ENCODE measurements around the gene SH2D3C. TPM values are rescaled to one million over a fixed set of nuclear protein-coding genes. Genes with fewer than 3 reads are reported as not detected.

Gene SH2D3C
- total RNA-seq, 2 experiments from 2014 or later, result 10.9 to 11.8 TPM

GRCh38 chr9:127776924-127777289 is 1.6 kb downstream of the SH2D3C start:
- Histone ChIP-seq H3K27me3 (ENCODE audit: control insufficient read depth in 1 of 2, insufficient read depth in 2 of 2, low read length in 2 of 2) (no peaks in the 10 kb centered on the region), H3K36me3 (ENCODE audit: insufficient read depth, low read length) (peaks cover 24% of the 10 kb centered on the region), H3K9me3 (ENCODE audit: control insufficient read depth in 1 of 2, insufficient read depth in 1 of 2, low read length in 2 of 2) (no peaks in the 10 kb centered on the region), H3K4me1 (ENCODE audit: insufficient read depth, low read length) (peaks cover 73% of the 10 kb centered on the region), H3K27ac (ENCODE audit: low read depth in 1 of 2, low read length in 2 of 2) (peak overlapping the region; percentile 44 to 90), H3K4me3 (ENCODE audit: low read length) (peak overlapping the region; percentile 80)
- CTCF ChIA-PET, result interaction anchor here (1.0 to 2.0 kb wide), 4 partner anchors 8 to 93 kb away, joined by 3 to 10 read pairs (median 6); partner anchors contain the start of genes CDK9 and TOR2A
- peaks cover 41% of the 10 kb centered on the region for H3K36me3 Mint-ChIP-seq (ENCODE audit: low read depth)
- H3K9me3 Mint-ChIP-seq, result no peaks in the 10 kb centered on the region
- no peak for DNase-seq
- intact Hi-C loops (cut with DNase I, micrococcal nuclease), result no loop called here
- H3K27ac Mint-ChIP-seq, result peak overlapping the region; percentile 97
- POLR2A ChIA-PET, result interaction anchor here (0.7 to 2.3 kb wide), 9 partner anchors 8 to 229 kb away, joined by 3 to 20 read pairs (median 5); partner anchors contain the start of genes CDK9, DPM2 and TOR2A
- peak overlapping the region; percentile 96 for H3K4me3 Mint-ChIP-seq
- TF ChIP-seq CTCF (IDR thresholded peaks at IDR 0.05), result no peak
- no peaks in the 10 kb centered on the region for H3K27me3 Mint-ChIP-seq
- H3K4me1 Mint-ChIP-seq (ENCODE audit: low read depth), result peaks cover 62% of the 10 kb centered on the region
- no peak for ATAC-seq (ENCODE audit: poor library complexity)

- no peaks in the 10 kb centered on the region for H3K9me3 ChIP-seq (ENCODE audit: control insufficient read depth in 1 of 2, insufficient read depth in 1 of 2, low read length in 2 of 2)
- no peak for TF ChIP-seq CTCF (IDR thresholded peaks at IDR 0.05)
- DNase-seq, result peak; percentile 64 to 91 (median 78)
- peak; percentile 71 for ATAC-seq (ENCODE audit: poor library complexity)
- peak overlapping the region; percentile 44 to 90 for H3K27ac ChIP-seq (ENCODE audit: low read depth in 1 of 2, low read length in 2 of 2)
- intact Hi-C loops (cut with DNase I, micrococcal nuclease), result no loop called here
- peak overlapping the region; percentile 80 for H3K4me3 ChIP-seq (ENCODE audit: low read length)
- CTCF ChIA-PET, result interaction anchor here (1.0 to 2.0 kb wide), 4 partner anchors 9 to 94 kb away, joined by 3 to 10 read pairs (median 6); partner anchors contain the start of genes CDK9 and TOR2A
- peak overlapping the region; percentile 97 for H3K27ac Mint-ChIP-seq
- H3K36me3 ChIP-seq (ENCODE audit: insufficient read depth, low read length), result peaks cover 28% of the 10 kb centered on the region
- no peaks in the 10 kb centered on the region for H3K27me3 ChIP-seq (ENCODE audit: control insufficient read depth in 1 of 2, insufficient read depth in 2 of 2, low read length in 2 of 2)
- POLR2A ChIA-PET, result interaction anchor here (0.7 to 2.3 kb wide), 11 partner anchors 9 to 230 kb away, joined by 3 to 20 read pairs (median 3); partner anchors contain the start of genes CDK9, DPM2, FPGS and TOR2A
- no peaks in the 10 kb centered on the region for H3K9me3 Mint-ChIP-seq
- peaks cover 73% of the 10 kb centered on the region for H3K4me1 ChIP-seq (ENCODE audit: insufficient read depth, low read length)
- no peaks in the 10 kb centered on the region for H3K27me3 Mint-ChIP-seq
- H3K36me3 Mint-ChIP-seq (ENCODE audit: low read depth), result peaks cover 46% of the 10 kb centered on the region
- H3K4me1 Mint-ChIP-seq (ENCODE audit: low read depth), result peaks cover 62% of the 10 kb centered on the region
- H3K4me3 Mint-ChIP-seq, result peak overlapping the region; percentile 96
These were observed 2.1 kb downstream of the SH2D3C start for GRCh38 chr9:127776195-127776923.

GRCh38 chr9:127773981-127774380 is 4.5 kb downstream of the SH2D3C start:
- no peak for TF ChIP-seq CTCF (IDR thresholded peaks at IDR 0.05)
- ChIA-PET CTCF (interaction anchor here (1.9 kb wide), 1 partner anchor 38 kb away, joined by 6 read pairs; the partner anchor contains the start of gene TOR2A), POLR2A (interaction anchor here (0.8 to 0.9 kb wide), 2 partner anchors 10 to 11 kb away, joined by 3 read pairs; no protein-coding TSS in a partner anchor)
- peaks cover 61% of the 10 kb centered on the region for H3K4me1 Mint-ChIP-seq (ENCODE audit: low read depth)
- intact Hi-C loops (cut with DNase I, micrococcal nuclease), result no loop called here
- no peak overlapping the region for H3K4me3 ChIP-seq (ENCODE audit: low read length)
- DNase-seq, result no peak
- ATAC-seq (ENCODE audit: poor library complexity), result no peak
- H3K27me3 ChIP-seq (ENCODE audit: control insufficient read depth in 1 of 2, insufficient read depth in 2 of 2, low read length in 2 of 2), result no peaks in the 10 kb centered on the region
- peak overlapping the region; percentile 70 for H3K27ac Mint-ChIP-seq
- peaks cover 57% of the 10 kb centered on the region for H3K36me3 Mint-ChIP-seq (ENCODE audit: low read depth)
- H3K27me3 Mint-ChIP-seq, result no peaks in the 10 kb centered on the region
- H3K9me3 Mint-ChIP-seq, result no peaks in the 10 kb centered on the region
- peaks cover 73% of the 10 kb centered on the region for H3K4me1 ChIP-seq (ENCODE audit: insufficient read depth, low read length)
- peaks cover 39% of the 10 kb centered on the region for H3K36me3 ChIP-seq (ENCODE audit: insufficient read depth, low read length)
- peak overlapping the region; percentile 49 for H3K4me3 Mint-ChIP-seq
- H3K27ac ChIP-seq (ENCODE audit: low read depth in 1 of 2, low read length in 2 of 2), result peak overlapping the region in 1 of 2 donors; percentile 30
- H3K9me3 ChIP-seq (ENCODE audit: control insufficient read depth in 1 of 2, insufficient read depth in 1 of 2, low read length in 2 of 2), result no peaks in the 10 kb centered on the region

All from CD4-positive, alpha-beta T cell (primary cell).